ENCODE measurements around the gene C21orf91. TPM values are rescaled to one million over a fixed set of nuclear protein-coding genes. Genes with fewer than 3 reads are reported as not detected.
"Not testable (repeated sequence)": the region's sequence is repeated elsewhere in the genome, so short reads cannot be mapped to it uniquely, and the experiment has no call there.

C21orf91 gene
- total and polyA plus RNA-seq, 2 experiments from 2014 or later: 3.7 to 4.4 TPM

DNA sequence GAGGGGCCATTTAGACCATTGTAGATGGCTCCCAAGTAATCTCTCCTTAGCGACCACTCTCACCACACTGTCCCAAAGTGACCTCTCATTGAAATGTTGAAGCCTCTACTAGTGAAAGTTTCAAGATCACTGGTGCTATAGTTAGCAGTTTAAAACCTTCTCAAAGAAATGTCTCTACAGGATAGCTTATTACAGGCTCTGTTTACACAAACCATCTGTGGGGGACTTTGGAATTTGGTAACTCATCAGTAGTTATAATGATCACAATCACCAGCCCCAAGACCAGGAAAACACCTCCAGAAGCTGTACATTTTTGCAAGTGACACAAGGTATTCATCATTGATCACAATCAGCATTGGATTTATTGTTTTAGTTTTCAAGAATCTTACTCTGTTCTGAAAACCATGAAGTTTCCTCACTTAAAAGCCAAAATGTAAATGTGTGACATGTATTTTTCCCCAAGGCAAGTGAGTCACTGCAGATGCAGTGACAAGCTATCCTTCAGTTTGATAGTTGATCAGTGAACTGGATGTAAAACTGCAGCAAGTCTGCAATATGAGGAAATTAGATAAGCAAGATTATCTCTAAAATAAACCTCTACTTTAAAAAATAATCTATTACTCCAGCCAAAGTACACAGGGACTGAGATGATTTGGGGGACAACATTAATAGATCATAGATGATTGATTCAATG lies 41.9 kb downstream of the C21orf91 start:
- Histone ChIP-seq H2AFZ (no peak overlapping the region), H3K4me2 (ENCODE audit: unreplicated experiment) (no peak overlapping the region), H3K4me3 (no peak overlapping the region), H4K20me1 (ENCODE audit: insufficient read depth) (no peaks in the 10 kb centered on the region), H3K9ac (no peak overlapping the region), H3K4me1 (ENCODE audit: insufficient read depth) (no peaks in the 10 kb centered on the region), H3K36me3 (ENCODE audit: low read depth) (no peaks in the 10 kb centered on the region), H3K9me2 (ENCODE audit: insufficient read depth) (no peaks in the 10 kb centered on the region), H3K79me2 (ENCODE audit: insufficient read depth) (no peaks in the 10 kb centered on the region), H3K27me3 (replicated peaks; ENCODE audit: insufficient read depth) (no peaks in the 10 kb centered on the region), H3K9me3 (ENCODE audit: low read depth) (no peaks in the 10 kb centered on the region), H3F3A (ENCODE audit: insufficient read depth) (no peaks in the 10 kb centered on the region), H3K27ac (no peak overlapping the region)
- in situ Hi-C loops (cut with MboI): no loop called here
- no peak for DNase-seq
- WGBS, 2 experiments (ENCODE audit: low coverage in 1 of 2, low lambda C conversion rate in 2 of 2, missing lambda C conversion rate in 2 of 2): 19 to 22% methylated on average over 1 of the region's 1 CpG
- TF ChIP-seq EZH2 (IDR thresholded peaks at IDR 0.05; ENCODE audit: insufficient read depth, poor library complexity, severe bottlenecking) (no peak), EZH2phosphoT487 (IDR thresholded peaks at IDR 0.05; ENCODE audit: insufficient read depth, low read depth) (no peak)

DNA sequence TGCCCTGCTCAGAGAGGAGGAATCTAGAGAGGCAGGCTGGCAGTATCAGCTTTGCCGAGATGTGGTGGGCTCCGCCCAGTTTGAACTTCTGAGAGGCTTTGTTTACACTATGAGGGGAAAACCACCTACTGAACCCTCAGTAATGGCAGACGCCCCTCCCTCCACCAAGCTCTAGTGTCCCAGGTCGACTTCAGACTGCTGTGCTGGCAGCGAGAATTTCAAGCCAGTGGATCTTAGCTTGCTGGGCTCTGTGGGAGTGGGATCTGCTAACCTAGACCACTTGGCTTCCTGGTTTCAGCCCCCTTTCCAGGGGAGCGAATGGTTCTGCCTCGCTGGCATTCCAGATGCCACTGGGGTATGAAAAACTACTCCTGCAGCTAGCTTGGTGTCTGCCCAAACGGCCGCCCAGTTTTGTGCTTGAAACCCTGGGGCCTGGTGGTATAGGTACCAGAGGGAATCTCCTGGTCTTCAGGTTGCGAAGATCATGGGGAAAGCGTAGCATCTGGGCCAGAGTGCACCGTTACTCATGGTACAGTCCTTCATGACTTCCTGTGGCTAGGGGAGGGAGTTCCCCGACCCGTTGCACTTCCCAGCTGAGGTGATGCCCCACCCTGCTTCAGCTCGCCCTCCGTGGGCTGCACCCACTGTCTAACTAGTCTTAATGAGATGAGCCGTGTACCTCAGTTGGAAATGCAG lies 43.6 kb downstream of the C21orf91 start:
- H3K9ac ChIP-seq: no peak overlapping the region
- 57 to 63% methylated on average over 17 of the region's 17 CpGs for WGBS, 2 experiments (ENCODE audit: low coverage in 1 of 2, low lambda C conversion rate in 2 of 2, missing lambda C conversion rate in 2 of 2)
- H3K4me1 ChIP-seq (ENCODE audit: insufficient read depth): no peaks in the 10 kb centered on the region
- TF ChIP-seq EZH2 (IDR thresholded peaks at IDR 0.05; ENCODE audit: insufficient read depth, poor library complexity, severe bottlenecking): no peak
- TF ChIP-seq EZH2phosphoT487 (IDR thresholded peaks at IDR 0.05; ENCODE audit: insufficient read depth, low read depth): no peak
- DNase-seq: no peak
- no peaks in the 10 kb centered on the region for H4K20me1 ChIP-seq (ENCODE audit: insufficient read depth)
- H3K36me3 ChIP-seq (ENCODE audit: low read depth): no peaks in the 10 kb centered on the region
- no peaks in the 10 kb centered on the region for H3K79me2 ChIP-seq (ENCODE audit: insufficient read depth)
- no peaks in the 10 kb centered on the region for H3K9me2 ChIP-seq (ENCODE audit: insufficient read depth)
- H3K27ac ChIP-seq: no peak overlapping the region
- no peak overlapping the region for H3K4me2 ChIP-seq (ENCODE audit: unreplicated experiment)
- H3K27me3 ChIP-seq (replicated peaks; ENCODE audit: insufficient read depth): no peaks in the 10 kb centered on the region
- H3K9me3 ChIP-seq (ENCODE audit: low read depth): no peaks in the 10 kb centered on the region
- in situ Hi-C loops (cut with MboI): no loop called here
- no peak overlapping the region for H3K4me3 ChIP-seq
- no peak overlapping the region for H2AFZ ChIP-seq
- no peaks in the 10 kb centered on the region for H3F3A ChIP-seq (ENCODE audit: insufficient read depth)

DNA sequence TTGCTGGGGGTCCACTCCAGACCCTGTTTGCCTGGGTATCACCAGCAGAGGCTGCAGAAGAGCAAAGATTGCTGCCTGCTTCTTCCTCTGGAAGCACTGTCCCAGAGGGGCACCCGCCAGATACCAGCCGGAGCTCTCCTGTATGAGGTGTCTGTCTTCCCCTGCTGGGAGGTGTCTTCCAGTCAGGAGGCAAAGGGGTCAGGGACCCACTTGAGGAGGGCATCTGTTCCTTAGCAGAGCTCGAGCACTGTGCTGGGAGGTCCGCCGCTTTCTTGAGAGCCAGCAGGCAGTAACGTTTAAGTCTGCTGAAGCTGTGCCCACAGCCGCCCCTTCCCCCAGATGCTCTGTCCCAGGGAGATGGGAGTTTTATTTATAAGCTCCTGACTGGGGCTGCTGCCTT lies 44.1 kb downstream of the C21orf91 start:
- not testable (repeated sequence) for H3K79me2 ChIP-seq (ENCODE audit: insufficient read depth); H3K9me3 ChIP-seq (ENCODE audit: low read depth)

DNA sequence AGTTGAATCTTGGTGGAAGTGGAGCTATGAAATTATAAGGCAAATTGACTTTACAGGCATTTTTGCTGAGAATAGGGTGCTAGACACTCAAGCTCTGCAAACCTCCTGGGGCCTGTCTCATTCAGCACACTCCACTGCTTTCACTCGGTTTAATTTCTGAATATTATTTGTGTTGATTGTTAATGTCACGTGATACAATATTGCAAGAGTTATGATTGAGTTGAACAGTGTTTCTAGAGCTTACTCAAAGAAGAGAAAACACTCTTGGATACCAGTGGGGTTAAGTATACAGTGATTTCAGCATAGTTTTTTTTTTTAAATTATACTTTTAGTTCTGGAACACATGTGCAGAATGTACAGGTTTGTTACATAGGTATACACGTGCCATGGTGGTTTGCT lies 49.7 kb downstream of the C21orf91 start:
- Histone ChIP-seq H2AFZ (no peak overlapping the region), H3K36me3 (ENCODE audit: low read depth) (no peaks in the 10 kb centered on the region), H3K27me3 (replicated peaks; ENCODE audit: insufficient read depth) (no peaks in the 10 kb centered on the region), H3F3A (ENCODE audit: insufficient read depth) (0 out of 2 replicates have a peak, but pooled peaks cover 4% of the 10 kb centered on the region), H3K79me2 (ENCODE audit: insufficient read depth) (no peaks in the 10 kb centered on the region), H3K9me3 (ENCODE audit: low read depth) (no peaks in the 10 kb centered on the region), H3K9ac (no peak overlapping the region), H3K4me2 (ENCODE audit: unreplicated experiment) (no peak overlapping the region), H3K4me3 (no peak overlapping the region), H3K4me1 (ENCODE audit: insufficient read depth) (no peaks in the 10 kb centered on the region), H3K9me2 (ENCODE audit: insufficient read depth) (no peaks in the 10 kb centered on the region), H3K27ac (no peak overlapping the region), H4K20me1 (ENCODE audit: insufficient read depth) (no peaks in the 10 kb centered on the region)
- in situ Hi-C loops (cut with MboI): no loop called here
- WGBS, 2 experiments (ENCODE audit: low coverage in 1 of 2, low lambda C conversion rate in 2 of 2, missing lambda C conversion rate in 2 of 2): 47 to 58% methylated on average over 3 of the region's 3 CpGs
- no peak for DNase-seq
- TF ChIP-seq EZH2 (IDR thresholded peaks at IDR 0.05; ENCODE audit: insufficient read depth, poor library complexity, severe bottlenecking) (no peak), EZH2phosphoT487 (IDR thresholded peaks at IDR 0.05; ENCODE audit: insufficient read depth, low read depth) (no peak)

More for the DNA sequence above, 44.1 kb downstream of the C21orf91 start:
- in situ Hi-C loops (cut with MboI); H3K4me2 ChIP-seq (ENCODE audit: unreplicated experiment); H3K27me3 ChIP-seq (replicated peaks; ENCODE audit: insufficient read depth); H4K20me1 ChIP-seq (ENCODE audit: insufficient read depth); H3F3A ChIP-seq (ENCODE audit: insufficient read depth); H3K9me2 ChIP-seq (ENCODE audit: insufficient read depth); DNase-seq; H3K27ac ChIP-seq; H2AFZ ChIP-seq; H3K36me3 ChIP-seq (ENCODE audit: low read depth); H3K4me1 ChIP-seq (ENCODE audit: insufficient read depth); H3K9ac ChIP-seq; H3K4me3 ChIP-seq: not testable (repeated sequence)
- WGBS, 2 experiments (ENCODE audit: low coverage in 1 of 2, low lambda C conversion rate in 2 of 2, missing lambda C conversion rate in 2 of 2): 63 to 65% methylated on average over 6 to 7 of the region's 7 CpGs

All from GM23248 (cell line).